Activated effector memory CD4-positive, alpha-beta T cell treated with Interleukin-2 at 50 U/mL for 16 hours (primary cell): ENCODE data around the gene SMARCD3.
A peak's percentile ranks its signal among the peaks of the same experiment; 100 is the strongest.

Experiments
- DNase-seq: peaks from one replicate; pipeline ENCODE4 v3.0.0-alpha.2; 2020

The SMARCD3 gene

GRCh38 chr7:151206914-151207313 lies 41.6 kb downstream of the SMARCD3 start:
- peak; percentile 15 for DNase-seq

GRCh38 chr7:151205730-151206129 lies 42.8 kb downstream of the SMARCD3 start:
- no peak for DNase-seq

GRCh38 chr7:151204383-151205032 lies 44.0 kb downstream of the SMARCD3 start:
- no peak for DNase-seq

GRCh38 chr7:151202836-151203235 lies 45.7 kb downstream of the SMARCD3 start:
- no peak for DNase-seq

GRCh38 chr7:151201751-151202150 lies 46.7 kb downstream of the SMARCD3 start:
- no peak for DNase-seq

- DNase-seq, result no peak
These were observed 47.1 kb downstream of the SMARCD3 start for GRCh38 chr7:151201344-151201743.

GRCh38 chr7:151198945-151199848 lies 49.3 kb downstream of the SMARCD3 start:
- no peak for DNase-seq

- DNase-seq, result no peak
These were observed 50.6 kb downstream of the SMARCD3 start for GRCh38 chr7:151197932-151198331.

- DNase-seq, result no peak
These were observed 52.7 kb downstream of the SMARCD3 start for GRCh38 chr7:151195616-151196450.

- no peak for DNase-seq
These were observed 54.3 kb downstream of the SMARCD3 start for GRCh38 chr7:151194188-151194587.

GRCh38 chr7:151193203-151193978 lies 55.1 kb downstream of the SMARCD3 start:
- no peak for DNase-seq

- no peak for DNase-seq
These were observed 56.4 kb downstream of the SMARCD3 start for GRCh38 chr7:151192002-151192539.

- DNase-seq, result no peak
These were observed 57.0 kb downstream of the SMARCD3 start for GRCh38 chr7:151191544-151191943.

- no peak for DNase-seq
These were observed 59.5 kb downstream of the SMARCD3 start for GRCh38 chr7:151189038-151189437.
